Stimulated activated CD4-positive, alpha-beta T cell treated with anti-CD3 and anti-CD28 coated beads, Interleukin-1b, Interleukin-23, amount 100 ng/mL, for 24 hours (primary cell): Measurements from ENCODE around the gene CUL5.

Experiments
- DNase-seq, 4 experiments: peaks; one replicate each; pipeline ENCODE4 v3.0.0-alpha.2; 2020; ENCODE audit warnings: low read depth in 4 of 4, low spot score in 1 of 4

CUL5 gene

GRCh38 chr11:108008656-108009496 lies at the start of gene CUL5:
Gene CUL5, plus strand, starts transcription at chr11:108008898. Its CDS starts 451 bp downstream, at chr11:108009349.
- DNase-seq: peak; percentile 76 to 88 (median 82)

DNA sequence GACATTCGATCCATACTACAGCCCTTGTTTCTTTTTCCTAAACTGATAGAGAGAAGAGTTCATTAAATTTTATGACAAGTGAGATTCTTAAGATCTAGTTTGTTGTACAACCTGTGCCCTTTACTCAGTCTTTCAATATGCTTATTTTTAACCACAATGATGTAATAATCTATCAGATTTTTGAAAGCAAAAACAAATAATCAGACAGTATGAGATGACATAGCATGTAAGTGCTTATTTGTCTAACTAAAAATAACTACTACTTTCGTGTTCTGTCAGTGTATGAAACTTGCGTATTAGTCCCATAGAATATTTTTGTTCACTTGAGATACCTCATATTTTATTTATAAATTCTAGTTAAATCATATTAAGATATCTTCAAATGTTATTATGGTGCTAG lies 47.2 kb upstream of the CUL5 start:
- DNase-seq: no peak

DNA sequence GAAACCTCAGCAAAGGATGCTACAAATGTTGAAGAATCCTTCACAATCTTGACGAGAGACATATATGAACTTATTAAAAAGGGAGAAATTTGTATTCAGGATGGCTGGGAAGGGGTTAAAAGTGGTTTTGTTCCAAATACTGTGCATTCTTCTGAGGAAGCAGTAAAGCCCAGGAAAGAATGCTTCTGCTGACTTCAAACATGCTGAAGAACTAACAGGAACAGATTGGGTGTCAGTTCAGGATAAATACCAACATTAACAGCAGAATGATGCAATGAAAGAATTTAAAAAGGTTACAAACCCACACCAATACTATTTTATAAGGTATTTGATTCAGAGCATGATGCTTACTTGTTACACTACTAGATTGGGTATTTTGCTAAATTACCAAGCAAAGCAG lies 46.5 kb upstream of the CUL5 start:
- DNase-seq: no peak

- DNase-seq: no peak
Measured at GRCh38 chr11:107963091-107963490, 45.6 kb upstream of the CUL5 start.

- no peak for DNase-seq
Measured at GRCh38 chr11:107969219-107969618, 39.5 kb upstream of the CUL5 start.

GRCh38 chr11:107970049-107970448 lies 38.6 kb upstream of the CUL5 start:
- no peak for DNase-seq

- DNase-seq: no peak
Measured at GRCh38 chr11:107973641-107974040, 35.1 kb upstream of the CUL5 start.

GRCh38 chr11:107988397-107989158 lies 20.1 kb upstream of the CUL5 start:
- no peak for DNase-seq

- no peak for DNase-seq
Measured at GRCh38 chr11:107991868-107992414, 16.8 kb upstream of the CUL5 start.

DNA sequence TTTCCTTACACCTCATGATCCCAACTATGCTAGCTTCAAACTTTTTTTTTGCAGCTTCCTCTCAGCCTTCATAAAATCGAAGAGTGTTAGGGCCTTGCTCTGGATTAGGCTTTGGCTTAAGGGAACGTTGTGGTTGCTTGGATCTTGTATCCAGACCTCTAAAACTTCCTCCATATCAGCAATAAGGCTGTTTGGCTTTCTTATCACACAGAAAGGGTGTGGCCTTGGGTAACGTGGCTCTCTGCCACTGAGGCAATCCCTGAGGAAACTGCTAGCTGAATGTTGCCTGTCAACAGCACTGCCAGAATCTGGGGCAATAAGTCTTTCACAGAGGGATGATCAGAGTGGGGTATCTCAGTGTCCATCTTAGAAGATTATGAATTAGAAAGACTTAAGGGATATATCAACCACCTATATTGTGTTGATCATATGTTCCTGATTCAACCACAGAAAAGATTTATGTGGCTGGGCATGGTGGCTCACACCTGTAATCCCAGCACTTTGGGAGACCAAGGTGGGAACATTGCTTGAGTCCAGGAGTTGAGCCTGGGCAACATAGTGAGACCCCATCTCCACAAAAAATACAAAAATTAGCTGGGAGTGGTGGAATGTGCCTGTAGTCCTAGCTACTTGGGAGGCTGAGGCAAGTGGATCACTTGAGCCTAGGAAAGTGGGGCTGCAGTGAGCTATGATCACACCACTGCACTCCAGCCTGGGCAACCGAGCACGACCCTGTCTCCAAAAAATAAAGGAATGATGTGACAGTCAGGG lies 12.5 kb upstream of the CUL5 start:
- no peak for DNase-seq

DNA sequence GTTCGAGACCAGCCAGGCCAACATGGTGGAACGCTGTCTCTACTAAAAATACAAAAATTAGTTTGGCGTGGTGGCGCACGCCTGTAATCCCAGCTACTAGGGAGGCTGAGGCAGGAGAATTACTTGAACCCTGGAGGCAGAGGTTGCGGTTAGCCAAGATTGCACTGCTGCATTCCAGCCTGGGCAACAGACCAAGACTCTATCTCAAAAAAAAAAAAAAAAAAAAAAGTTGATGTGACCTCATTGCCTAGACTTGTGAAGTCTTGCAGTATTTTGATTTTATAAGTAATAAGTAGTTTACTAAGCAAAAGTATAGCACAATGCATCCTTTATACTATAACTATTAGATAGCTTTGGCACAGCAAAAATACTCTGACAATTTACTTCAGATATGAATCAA lies 9.9 kb upstream of the CUL5 start:
- DNase-seq: no peak

- DNase-seq: peak in 1 of 4 experiments; percentile 6
Measured at GRCh38 chr11:107999759-108000455, 8.8 kb upstream of the CUL5 start.

DNA sequence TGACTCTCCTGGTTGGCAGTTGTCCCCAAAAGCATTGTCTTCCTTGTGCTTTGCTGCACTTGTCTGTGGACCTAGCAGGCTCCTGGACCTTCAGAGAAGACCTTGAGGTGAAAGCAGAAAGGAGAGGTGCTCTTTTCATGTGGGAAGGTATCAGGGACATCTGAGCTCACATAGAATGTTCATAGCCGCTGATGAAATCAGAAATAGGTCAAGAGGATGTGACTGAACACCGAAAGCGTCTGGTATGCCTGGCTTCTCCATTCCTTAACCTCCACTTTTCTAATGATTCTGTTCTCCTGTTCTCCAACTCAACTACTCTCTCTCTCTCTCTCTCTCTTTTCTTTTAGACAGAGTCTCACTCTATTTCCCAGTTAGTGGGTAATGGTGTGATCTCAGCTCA lies 6.2 kb upstream of the CUL5 start:
- DNase-seq: no peak

GRCh38 chr11:108003623-108004022 lies 5.1 kb upstream of the CUL5 start:
- DNase-seq: no peak

DNA sequence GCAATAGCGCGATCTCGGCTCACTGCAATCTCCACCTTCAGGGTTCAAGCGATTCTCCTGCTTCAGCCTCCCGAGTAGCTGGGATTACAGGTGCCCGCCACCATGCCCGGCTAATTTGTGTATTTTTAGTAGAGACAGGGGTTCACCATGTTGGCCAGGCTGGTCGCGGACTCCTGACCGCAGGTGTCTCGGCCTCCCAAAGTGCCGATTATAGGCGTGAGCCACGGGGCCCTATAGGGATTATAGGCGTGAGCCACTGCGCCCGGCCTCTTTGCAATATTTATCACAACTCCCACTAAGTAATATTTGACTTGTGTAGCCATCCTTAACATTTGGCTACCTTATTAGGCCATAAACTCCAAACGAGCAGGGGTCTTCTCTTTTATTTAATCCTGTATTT lies 879 bp upstream of the CUL5 start:
- no peak for DNase-seq

DNA sequence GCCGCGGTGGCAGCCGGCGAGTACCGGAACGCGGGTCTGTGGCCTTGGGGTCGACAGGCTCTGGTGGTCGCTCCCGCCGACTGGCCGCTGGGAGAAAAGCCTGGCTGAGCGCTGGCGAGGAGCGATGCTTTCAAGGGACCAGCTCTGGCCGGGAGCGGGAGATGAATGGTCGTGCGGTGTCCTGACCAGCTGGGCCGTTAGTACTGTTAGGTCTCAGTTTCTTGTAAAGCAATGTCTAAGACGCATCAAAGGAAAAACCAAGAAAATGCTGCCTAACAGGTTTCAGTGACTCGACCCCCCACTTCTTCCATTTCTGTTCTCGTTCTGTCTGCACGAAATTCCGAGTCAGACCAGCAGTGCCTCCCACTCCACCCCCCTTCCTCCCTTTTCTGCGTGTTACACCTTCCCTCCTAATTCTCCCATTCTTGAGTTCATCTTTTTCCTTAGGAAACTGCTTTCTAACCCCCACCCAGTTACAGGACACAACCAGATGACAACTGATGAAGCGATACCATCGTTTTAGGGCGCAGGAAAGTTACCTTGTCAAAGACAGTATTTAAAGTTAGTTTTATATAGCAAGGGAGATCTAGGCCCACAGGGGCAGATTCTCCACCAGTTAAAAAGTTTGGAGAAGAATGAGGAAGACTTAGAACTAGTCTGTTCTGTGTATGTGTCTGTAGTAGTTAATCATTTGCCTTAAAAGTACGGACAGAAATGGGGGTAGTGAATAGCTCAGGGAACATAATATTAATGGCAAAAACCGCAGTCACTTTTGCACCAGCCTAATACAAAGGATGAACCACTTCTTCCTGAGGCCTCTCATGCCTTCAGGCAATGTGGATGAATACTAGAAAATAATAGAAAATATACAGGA lies 1.0 kb downstream of the CUL5 start:
- no peak for DNase-seq

- no peak for DNase-seq
Measured at GRCh38 chr11:108012139-108012725, 3.5 kb downstream of the CUL5 start.

- DNase-seq: no peak
Measured at GRCh38 chr11:108016647-108017046, 7.9 kb downstream of the CUL5 start.

DNA sequence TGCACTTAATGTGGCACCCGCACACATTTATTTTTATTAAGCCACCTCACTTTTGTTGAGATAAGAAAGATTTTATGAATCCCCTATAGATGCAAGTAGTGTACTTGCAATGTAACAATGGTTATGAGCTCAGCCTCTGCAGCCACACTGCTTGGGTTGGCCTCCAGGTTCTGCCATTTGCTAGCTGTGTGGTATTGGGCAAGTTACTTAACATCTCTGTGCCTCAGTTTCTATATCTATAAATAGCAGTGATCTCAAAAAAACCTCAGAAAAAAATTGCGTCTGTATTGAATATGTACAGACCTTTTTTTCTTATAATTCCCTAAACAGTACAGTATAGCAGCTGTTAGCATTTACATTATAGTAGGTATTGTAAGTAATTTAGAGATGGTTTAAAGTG lies 10.0 kb downstream of the CUL5 start:
- DNase-seq: no peak
